ENCODE measurements around the gene ATP1A2.
A peak's percentile ranks its signal among the peaks of the same experiment; 100 is the strongest.

Gene ATP1A2

DNA sequence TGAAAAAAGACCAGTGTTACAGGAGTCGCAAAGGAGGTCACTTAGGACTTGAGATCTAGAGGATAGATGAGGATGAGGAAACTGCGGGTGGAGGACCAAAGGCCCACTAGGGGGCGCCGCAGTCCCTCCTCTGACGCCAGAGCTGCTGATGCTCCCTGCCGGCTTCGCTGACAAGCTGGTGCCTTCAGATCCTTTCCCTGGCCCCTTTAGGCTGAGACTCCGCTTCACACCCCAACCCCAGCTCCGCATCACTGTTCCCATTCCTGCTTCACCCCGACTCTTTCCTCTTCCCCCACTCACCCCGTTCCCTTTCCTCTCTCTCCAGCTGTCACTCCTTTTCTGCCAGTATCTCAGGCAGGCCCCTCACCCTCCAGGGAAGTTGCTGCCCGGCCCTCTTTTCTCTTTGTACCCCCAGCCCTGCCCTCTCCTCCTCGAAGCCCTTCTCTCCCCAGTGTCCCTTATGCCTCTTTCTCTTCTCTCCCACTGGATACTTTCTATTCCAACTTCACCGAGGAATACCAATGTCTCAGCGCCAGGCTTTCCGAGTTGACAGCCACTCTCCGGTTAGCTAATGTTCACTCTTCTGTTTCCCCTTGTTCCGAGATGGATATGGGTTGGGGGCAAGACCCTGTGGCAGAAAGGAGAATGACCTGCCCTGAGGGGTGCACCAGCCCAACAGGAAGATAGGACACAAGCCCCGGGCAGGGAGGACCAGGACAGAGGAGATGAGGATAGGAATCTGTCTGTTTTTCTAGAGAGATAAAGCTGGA is 29.7 kb upstream of the ATP1A2 start:
- DNase-seq: peak; percentile 72 to 74

DNA sequence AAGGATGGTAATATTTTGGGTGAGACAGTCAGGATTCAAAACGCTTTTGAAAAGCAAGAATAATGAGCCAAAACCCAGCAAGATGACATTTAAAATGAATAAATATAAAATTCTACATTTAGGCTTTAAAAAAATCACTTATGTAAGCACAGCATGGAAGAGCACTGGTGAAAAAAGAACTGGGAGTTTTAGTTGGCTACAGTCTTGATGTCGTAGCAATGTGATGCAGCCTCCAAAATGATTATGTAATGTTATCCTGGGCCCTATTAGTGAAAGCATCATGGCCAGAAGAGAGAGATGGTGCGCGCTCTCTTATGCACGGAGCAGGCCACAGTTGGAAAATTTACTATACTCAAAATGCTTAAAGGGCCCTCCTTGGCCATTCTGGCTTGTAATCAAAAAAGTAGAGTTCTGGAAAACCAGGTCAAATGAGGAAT is 29.1 kb upstream of the ATP1A2 start:
- no peak for DNase-seq

DNA sequence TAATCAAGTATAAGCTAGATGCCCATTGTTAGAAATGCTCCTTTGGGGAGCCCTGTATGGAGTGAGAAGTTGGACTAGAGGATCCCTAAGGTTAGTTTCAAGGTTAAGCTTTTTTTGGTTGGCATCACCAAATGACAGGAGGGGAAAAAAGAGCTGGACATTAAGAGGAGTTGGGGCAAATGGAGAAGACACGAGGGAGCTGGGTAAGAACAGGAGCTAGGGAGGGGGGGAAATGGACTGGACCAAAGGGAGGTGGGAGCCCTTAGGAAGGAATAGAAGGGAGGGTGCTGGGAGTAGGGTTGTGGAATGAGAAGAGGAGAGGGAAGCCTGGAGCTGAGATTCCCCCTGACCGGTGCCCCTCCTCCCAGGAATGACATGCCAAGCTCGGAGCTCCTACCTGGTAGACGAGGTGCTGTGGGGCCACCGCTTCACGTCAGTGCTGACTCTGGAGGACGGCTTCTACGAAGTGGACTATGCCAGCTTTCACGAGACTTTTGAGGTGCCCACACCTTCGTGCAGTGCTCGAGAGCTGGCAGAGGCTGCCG is 28.4 kb upstream of the ATP1A2 start:
- no peak for DNase-seq

DNA sequence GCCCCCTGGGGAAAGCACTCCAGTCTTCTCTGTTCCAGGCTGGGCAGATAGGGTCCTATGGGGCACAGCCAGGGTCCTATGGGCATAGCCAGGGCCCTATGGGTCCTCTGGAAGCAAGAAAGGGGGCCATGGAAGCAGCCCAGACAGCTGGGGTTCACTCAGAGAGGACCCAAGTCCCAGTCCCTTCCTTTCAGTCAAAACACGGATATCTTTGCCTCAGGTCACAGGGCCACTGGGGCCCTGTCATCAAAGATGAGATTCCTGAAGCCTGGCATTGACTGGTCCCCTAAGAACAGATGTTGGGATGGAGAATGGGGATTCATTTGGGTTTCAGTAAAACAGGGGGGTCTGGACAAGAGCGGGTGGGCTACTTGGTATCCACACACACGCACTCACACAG is 25.7 kb upstream of the ATP1A2 start:
- no peak for DNase-seq

DNA sequence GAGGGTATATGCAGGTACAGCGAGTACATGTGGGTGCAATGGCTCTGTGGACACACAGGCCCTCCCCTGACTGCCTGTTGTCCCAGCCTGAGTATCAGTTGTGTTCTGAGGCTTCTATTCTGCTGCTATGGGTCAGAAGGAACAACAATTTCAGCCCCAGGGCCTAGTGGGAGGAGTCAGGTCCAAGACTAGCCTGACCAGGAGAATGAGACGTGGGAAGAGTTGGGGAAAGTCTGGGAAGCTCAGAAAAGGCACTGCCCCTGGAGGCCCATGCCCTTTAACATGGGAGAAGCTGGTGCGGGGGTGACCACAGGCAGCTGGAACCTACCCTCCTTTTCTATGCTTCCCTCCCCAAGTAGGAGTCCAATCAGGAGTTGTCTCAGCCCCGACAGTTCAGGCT is 24.8 kb upstream of the ATP1A2 start:
- DNase-seq: no peak

DNA sequence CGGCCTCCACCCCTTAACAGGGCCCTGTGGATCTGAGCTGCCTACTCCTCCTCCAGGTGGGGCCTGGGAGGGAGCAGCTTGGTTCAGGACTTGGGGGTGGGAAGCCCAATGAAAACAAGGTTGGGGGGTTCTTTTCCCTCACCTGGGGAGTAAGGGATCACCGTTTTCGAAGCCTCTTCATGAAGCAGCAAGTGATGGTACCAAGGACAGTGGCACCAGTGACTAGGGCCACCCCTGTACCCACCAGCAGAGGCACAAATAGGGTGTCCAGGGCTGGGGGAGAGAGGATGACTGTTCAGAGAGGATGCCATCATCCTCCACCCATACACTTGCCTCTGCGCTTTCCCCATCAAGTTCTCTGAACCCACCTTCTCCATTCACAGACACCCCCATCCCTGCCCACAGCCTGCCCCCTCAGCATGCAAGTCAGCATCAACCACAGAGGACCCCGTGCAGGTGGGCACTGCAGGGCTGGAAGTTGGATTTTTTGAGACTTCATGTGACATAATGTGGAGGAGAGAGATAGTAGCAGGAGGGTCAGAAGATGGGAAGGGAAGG is 23.8 kb upstream of the ATP1A2 start:
- DNase-seq: no peak

DNA sequence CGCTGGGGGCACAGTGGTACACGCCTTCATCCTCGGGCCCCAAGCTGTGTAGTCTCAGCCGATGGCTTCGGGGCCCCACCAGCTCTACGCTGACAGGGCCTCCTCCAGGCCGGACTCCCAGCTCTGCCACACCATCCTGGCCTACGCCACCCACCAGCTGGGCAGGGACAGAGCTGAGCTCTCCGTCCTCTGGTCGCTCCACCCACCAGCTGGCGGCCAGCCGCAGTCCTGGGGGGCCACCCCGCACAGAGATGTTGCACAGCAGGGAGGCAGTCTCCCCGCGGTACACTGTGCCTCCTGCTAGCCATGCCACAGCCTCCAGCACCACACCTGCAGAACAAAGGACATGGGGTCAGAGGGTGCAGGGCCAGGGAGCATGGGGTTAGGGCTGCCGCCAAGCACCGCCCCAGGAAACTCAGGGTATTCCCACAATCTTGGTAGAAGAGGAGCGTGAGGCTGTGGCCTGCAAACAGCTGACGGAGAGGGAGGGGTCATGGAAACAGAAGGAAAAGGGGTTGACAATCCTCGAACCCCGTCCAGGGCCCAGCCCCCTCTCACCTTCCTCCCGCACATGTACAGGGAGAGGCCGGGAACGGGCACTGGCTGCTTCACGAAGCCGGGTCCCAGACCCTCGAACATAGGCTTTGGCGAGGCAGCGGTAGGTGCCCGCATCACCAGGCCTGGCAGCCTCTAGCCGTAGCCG is 23.0 kb upstream of the ATP1A2 start:
- no peak for DNase-seq

DNA sequence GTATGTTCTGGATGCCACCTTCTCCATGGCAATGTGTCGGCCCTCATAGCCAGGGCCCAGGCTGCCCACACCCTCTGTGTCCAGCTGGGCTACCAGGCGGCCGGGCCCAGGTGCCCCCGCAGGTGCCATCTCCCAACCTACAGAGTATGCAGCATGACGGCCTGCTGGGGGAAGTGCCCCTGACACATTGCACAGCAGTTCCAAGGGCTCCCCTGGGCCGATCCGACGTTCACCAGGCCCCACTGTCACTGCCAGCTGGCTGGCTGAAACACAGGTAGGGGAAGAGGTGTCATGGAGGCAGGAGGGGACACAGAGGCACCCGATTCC is 22.5 kb upstream of the ATP1A2 start:
- no peak for DNase-seq

DNA sequence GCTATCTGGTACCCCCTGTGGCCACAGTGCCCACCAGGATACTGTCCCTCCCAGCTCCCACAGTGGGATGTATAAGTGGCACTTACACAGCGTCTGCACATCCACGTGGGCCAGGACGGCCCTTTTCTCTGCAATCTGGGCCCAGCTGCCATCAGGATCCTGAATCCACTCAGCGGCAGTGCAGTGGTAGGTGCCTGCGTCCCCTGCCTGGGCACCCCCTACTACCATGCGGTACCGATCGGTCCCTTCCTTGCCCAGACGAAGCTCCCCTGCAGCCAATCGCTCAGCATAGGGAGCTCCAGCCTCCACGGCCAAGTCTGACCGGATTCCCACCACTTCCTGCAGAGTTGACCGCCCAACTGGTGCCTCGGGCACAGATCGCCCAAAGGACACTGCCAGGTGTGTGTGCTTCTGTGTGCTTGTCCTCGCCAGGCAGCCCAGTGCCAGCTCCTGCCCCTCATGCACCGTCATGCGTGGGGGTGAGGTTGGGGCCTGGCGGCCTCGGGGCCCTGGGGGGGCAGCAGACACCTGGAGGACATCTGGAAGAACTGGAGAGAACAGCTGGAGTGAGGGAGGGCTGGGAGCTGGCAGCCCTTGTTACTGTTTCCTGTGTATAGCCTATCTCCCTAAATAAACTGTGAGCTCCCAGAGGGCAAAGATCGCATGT is 21.8 kb upstream of the ATP1A2 start:
- no peak for DNase-seq

DNA sequence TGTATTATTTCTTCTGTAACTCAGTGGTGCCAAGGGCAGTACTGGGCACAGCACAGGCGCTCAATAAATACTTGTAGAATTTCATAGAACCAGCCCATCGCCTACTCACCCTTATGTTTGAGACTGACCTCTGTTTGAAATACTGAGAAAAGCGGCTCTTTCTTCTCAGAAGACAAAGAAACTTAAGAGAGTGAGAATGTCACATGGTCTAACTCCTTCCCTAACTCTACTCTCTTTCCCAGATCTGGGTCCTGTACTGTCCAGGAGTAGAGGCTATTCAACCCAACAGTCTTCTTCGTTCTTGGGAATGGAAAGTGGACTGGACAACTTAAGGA is 21.3 kb upstream of the ATP1A2 start:
- DNase-seq: no peak

DNA sequence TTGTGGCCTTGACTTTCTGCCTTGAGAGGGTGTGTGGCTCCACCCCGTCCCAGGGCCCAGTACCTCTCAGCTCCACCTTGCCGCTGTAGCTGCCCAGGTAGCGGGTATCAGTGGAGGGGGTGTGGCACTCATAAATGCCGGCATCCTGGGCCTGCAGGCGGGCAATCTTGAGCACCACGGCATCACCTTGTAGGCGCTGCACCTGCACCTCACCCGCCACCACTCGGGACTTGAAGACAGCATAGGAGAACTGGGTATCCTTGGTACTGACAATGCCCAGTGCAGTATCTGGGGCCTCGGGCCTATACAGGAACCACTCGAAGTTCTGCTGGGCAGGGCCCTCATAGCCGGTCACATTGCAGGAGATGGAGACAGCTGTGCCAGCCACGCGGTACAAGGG is 20.8 kb upstream of the ATP1A2 start:
- no peak for DNase-seq

DNA sequence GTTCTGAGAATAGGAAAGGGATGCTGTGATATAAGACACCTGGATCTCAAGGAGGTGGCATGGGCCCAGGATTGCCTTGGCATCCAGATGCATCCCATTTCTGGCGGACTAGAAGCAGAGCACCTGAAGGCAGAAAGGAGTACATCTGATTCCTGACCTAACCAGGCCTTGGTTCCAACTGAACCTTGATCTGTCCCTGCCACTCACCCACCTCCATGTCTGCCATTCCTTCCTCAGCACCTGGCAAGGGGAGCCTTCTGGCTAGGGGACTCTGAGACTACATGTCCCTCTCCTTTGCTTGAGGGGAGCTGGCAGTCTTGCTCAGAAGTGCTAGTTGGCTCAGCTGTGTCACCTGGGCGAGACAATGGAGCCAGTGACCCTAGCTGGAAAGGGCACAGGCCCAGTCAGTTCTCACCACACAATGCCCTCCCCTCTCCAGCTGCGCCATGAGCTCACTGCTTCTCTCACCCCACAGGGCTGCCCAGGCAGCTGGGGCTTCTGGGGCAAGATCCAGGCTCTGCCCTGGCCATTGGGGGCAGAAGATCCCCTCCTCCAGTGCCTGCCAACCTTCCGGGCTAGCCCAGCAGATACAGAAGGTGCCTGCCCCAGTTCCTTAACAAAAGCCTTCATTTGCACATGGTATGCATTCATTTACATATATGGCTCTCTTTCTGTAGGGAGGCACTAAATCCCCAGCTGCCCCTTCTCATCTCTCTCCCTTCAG is 20.0 kb upstream of the ATP1A2 start:
- DNase-seq: no peak

DNA sequence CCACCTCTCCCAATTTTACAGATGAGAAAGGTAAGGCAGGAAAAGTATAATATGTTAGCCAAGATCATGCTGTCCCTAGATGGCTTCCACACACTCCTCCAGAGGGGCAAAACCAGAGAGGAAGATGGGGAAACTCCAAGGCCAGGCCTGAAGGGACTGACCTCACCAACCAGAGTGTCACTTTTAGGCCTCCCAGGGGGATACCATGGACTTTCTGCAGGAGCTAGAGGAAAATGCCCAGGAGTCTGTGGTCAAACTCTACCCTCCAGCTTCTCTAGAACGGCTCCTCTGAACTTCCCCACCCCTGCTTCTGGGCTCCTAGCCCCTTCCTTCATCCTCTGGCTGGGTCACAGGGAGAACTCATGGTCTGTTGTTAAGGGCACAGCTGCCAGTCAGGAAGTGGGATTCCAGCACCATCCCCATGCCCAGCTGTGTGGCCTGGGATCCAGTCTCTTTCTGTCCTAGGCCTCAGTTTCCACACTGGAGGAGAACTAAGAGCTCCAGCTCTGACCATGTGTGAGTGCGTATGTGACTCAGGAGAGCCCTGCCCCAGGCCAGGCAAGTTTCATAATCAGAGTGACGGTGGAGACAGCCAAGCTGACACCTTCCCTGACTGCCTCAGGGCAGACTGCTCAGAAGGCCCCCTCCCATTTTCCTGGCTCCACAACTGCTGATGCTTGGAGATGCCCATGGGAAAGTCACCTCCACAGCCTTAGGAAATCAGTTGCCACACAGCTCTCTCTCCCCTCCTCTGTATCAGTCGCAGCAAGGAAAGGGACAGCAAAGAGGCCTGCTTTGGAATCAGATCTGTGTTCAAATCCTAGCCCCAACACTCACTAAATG is 19.1 kb upstream of the ATP1A2 start:
- no peak for DNase-seq

DNA sequence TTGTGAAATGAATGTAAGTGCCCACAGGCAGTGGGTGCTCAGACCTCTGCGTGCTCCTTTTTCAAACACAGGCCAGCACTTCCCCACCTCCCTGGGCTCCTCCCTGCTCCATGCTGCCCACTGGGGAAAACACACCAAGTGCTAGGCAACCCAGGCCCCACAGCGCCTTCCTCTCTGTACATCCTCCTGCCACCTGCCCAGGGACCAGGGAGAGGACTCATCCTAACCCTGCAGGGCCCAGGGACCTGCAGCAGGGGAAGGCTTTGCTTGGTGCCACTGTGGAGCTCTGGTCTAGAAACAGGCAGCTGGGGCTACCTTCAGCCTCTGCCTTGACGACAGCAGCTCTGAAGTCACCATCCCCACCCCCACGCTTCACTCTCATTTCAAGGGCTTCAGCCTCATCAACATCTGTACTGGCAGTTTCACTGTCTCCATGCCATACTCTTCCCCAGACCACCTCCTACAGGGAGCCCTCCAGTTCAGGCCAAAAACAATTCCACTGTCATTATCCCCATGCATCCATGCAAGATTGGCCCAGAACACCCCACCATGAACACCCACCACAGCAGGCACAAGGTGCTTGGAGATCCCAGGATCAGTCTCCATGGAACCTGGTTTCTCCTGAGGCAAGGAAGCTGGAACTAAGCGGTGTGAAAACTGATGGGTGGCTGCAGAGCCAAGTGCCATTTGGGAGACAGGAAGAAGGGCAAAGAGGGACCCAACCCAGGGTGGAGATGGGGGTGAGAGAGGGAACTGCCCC is 18.2 kb upstream of the ATP1A2 start:
- DNase-seq: peak; percentile 27 to 28

DNA sequence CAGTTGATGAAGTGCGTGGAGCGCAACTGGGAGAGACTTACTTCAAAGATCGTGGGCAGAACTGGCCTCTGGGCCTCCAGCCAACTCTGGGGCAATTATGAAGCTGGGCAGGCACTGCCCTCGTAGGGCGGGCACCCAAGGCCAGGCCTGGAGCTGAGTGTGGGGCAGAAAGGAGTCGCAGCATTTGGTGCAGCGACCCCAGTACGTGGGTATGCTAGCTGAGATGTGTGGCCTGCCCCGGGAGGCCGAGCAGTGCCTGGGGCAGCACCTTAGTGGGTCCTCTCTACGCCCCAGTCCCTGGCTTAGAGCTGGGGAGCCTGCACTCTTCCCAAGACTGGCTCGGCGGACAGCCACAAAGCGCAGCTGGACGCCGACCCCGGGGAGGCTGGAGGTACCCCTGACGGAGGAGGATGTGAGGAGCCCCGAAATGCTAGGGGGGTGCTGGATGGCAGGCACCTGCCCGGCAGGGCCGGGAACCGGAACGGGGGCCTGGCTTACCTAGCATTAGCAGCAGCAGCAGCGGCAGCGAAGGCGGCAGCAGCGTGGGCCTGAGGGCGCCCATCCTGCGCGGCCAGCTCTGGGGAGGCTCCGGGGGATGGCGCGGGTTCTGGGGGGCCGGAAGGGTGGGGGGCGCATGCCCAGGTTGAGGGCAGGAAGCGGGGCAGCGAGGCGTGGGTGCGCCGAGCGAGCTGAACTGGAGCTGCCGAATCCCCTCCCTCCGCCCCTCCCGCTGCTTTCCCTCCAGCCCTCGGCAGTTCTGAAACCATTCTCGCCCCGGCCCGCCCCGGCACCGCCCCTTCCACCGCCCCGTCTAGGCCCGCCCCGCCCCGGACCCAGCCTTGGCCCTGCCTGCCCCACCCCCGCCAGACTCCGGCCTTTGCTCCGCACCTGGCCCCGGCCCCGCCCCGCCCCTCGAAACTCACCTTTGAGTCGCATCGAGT is 17.4 kb upstream of the ATP1A2 start, which contains the start of gene IGSF8:
Gene IGSF8, minus strand, starts transcription at position 709 of the 941 bp plus-strand sequence. Its CDS starts 147 bp downstream, at position 562.
- DNase-seq: peak; percentile 92 to 94

DNA sequence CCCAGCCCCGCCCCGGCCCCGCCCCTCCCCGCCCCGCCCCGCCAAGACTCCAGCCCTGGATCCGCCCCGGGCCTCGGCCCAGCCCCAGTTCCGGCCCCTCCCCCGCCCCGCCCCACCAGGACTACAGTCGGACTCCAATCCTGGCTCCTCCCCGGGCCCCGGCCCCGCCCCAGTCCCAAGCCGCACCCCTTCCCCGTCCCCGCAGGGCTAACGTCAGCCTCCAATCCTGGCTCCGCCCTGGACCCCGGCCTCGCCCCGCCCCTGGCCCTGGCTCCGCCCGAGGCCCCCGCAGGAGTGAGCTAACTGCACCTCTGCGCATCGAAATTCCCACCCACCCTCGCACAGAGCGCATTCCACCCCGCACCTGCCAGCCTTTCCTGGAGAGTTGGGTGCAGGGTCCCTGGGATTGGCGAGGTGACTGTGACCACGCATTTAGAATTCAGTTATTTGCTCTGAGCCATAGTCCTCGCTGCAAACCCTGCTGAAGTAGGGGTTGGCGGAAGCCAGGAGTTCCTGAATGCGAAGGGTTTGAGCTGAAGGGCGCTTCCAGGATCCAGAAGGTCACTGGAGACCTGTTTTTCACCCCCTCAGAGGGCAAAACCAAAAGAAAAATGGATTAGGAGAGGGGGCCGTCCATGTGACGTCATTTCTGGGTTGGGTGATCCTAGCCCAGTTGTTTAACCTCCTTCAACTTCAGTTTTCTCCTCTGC is 16.6 kb upstream of the ATP1A2 start:
- peak; percentile 97 to 99 for DNase-seq

DNA sequence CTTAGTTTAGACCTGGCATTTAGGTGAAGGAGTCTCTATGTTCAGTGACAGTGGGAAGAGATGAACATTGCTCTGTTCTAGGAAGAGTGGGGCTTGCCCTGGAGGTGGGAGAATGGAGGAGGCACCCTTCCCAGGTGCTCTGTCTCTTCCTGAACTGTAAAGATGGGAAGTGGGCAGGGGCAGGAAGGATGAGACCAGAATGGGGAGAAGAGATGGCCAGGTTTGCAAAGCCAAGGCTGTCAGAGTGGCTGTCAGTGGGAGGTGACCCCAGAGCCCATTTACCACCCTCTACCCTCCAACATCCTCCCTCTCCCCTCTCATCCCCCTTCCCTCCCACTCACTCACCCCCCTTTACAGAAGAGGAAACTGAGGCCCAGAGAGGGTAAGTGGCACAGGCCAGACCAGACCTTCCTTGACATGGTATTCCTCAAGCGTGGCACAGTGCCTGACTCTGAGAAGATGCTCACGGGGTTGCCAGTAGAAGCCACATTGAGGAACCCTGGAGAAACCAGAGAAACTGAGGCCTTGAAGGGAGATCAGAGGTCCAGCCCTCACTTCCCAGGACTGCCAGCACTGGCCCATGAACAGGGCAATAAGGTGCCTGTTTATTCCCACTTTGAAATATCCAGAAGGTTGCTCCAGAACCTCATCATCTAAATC is 15.7 kb upstream of the ATP1A2 start:
- DNase-seq: no peak

DNA sequence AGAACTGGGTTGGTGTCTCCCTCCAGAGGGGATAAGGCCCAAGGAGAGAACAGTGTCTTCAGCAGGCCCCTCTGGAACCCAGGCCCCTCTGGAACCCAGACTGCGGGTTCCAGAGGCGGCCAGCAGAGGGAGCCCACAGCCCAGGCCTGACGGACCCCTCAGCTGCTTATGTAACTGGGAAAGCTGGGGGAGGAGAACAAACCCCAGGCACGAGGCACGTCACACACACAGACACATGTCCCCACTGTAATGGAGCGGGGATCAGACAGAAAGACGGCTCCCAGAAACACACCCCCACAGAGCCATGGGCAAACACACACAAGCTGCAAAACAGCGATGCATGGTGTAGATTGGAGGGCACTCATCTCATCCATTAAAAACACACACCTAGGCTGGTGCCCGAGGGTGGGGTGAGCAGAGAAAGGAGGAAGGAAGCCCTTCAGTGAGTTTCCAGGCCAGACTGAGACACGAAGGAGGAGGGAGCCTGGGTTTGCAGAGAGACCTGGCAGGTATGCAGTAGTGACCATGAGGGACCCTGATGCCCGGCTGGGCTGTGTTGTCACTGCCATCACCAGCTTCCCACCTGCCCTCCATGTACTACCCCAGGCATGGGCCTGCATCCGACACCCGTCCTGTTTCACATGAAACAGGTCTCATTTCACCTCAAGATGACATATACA is 14.4 kb upstream of the ATP1A2 start:
- DNase-seq: peak; percentile 75
